Measurements from ENCODE around the gene SLC1A7.

SLC1A7 gene

DNA sequence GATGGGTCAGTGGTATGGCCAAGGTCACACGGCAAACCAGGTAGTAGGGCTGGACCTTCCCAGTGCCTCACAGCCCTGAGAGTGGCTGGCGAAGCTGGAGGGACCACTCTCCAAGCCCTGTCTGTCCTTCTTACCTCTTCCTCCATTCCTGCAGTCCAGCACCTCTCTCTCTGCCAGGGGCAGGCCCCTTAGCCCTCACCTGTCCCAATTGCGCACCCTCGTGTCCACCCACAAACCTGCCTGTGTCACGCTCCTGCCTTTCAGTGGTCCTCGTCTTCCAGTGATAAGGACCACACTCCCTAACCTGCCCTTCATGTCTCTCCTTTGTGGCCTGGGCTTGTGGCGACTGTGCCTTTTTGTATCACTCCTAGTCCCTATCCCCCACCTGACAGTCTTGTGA is 77.0 kb downstream of the SLC1A7 start:
- no peak overlapping the region for H3K4me3 ChIP-seq (replicated peaks; ENCODE audit: low read depth, low read length)
- TF ChIP-seq, protein P1, sequence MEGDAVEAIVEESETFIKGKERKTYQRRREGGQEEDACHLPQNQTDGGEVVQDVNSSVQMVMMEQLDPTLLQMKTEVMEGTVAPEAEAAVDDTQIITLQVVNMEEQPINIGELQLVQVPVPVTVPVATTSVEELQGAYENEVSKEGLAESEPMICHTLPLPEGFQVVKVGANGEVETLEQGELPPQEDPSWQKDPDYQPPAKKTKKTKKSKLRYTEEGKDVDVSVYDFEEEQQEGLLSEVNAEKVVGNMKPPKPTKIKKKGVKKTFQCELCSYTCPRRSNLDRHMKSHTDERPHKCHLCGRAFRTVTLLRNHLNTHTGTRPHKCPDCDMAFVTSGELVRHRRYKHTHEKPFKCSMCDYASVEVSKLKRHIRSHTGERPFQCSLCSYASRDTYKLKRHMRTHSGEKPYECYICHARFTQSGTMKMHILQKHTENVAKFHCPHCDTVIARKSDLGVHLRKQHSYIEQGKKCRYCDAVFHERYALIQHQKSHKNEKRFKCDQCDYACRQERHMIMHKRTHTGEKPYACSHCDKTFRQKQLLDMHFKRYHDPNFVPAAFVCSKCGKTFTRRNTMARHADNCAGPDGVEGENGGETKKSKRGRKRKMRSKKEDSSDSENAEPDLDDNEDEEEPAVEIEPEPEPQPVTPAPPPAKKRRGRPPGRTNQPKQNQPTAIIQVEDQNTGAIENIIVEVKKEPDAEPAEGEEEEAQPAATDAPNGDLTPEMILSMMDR (IDR thresholded peaks at IDR 0.05; ENCODE audit: insufficient read depth, low read length, poor library complexity, severe bottlenecking) = no peak
- H3K36me3 ChIP-seq (ENCODE audit: control insufficient read depth, insufficient read depth, low read length) = no peaks in the 10 kb centered on the region
- no peak for DNase-seq (ENCODE audit: extremely low read depth, insufficient read length)
- H3K27me3 ChIP-seq (replicated peaks; ENCODE audit: control insufficient read depth, insufficient read depth, low read length) = peaks cover 2% of the 10 kb centered on the region

DNA sequence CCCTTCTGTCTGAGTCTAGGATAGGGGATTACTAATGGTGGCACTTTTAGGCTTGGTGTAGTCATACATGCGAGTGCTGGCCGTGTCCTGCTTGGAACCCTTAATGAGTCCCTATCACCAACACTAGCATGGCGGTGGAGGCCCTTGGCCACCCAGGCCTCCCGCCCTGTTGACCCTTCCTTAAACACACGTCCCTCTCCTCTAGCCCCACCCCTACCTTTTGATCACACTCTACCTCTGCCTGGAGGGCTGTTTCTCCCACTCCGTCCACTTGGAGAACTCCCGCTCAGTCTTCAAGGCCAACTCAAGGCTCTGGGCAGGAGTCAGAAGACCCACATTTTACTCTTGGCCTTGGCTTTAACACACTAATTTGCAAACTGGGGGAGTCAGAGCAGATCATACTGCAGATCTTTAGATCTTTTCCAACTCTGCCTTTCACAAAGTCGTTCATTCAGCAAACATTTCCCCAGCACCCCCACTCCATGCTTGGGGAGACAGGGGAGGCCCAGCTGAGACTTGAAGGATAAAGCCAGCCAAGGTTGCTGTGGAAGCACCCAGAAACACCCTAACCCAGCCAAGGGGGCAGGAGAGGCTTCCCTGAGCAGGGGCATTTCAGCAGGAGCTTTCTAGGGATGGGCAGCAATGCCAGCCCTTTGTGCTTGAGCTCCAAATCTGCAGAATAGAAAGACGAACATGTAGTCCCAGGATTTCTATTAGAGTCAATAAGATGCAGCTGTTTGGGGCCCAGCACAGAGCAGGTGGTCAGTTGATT is 78.5 kb downstream of the SLC1A7 start:
- DNase-seq (ENCODE audit: extremely low read depth, insufficient read length) = no peak
- H3K27me3 ChIP-seq (replicated peaks; ENCODE audit: control insufficient read depth, insufficient read depth, low read length) = peaks cover 2% of the 10 kb centered on the region
- no peaks in the 10 kb centered on the region for H3K36me3 ChIP-seq (ENCODE audit: control insufficient read depth, insufficient read depth, low read length)
- TF ChIP-seq, protein P1 (IDR thresholded peaks at IDR 0.05; ENCODE audit: insufficient read depth, low read length, poor library complexity, severe bottlenecking) = no peak
- H3K4me3 ChIP-seq (replicated peaks; ENCODE audit: low read depth, low read length) = no peak overlapping the region

DNA sequence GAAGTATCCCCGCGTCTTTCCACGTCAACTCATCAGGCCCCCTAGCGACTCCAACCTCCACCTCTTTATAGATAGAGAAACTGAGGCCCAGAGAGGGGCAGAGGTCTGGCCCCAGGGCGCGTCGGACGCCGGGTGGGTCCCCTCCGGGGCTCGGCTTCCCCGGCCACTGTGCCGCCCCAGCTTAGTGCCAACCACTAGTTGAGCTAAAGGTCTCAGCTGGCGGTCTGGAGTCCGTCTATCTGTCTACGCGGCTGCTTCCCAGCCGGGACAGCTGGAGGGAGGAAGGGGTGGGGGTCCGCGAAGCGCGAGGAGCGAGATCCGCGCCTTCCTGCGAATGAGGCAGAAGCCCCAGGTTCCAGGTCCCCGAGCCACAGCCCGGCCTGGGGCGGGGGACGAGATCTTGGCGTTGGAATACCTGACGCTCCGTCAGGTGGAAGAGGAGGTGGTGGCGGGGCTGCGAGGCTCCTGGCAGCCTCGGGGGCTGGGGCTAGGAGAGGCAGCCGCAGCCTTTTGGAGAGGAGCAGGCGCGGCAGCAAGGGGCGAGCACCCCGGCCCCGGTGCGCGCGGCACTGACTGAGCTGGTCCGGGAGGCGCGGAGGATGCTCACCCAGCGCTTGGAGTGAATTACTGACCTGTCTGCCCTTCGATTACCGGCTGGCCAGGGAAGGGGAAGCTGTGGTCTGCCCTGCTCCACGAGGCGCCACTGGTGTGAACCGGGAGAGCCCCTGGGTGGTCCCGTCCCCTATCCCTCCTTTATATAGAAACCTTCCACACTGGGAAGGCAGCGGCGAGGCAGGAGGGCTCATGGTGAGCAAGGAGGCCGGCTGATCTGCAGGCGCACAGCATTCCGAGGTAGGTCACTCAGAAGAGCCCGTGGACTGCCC is 79.5 kb downstream of the SLC1A7 start:
- H3K4me3 ChIP-seq (replicated peaks; ENCODE audit: low read depth, low read length) = no peak overlapping the region
- peaks cover 2% of the 10 kb centered on the region for H3K27me3 ChIP-seq (replicated peaks; ENCODE audit: control insufficient read depth, insufficient read depth, low read length)
- no peak for DNase-seq (ENCODE audit: extremely low read depth, insufficient read length)
- TF ChIP-seq, protein P1 (IDR thresholded peaks at IDR 0.05; ENCODE audit: insufficient read depth, low read length, poor library complexity, severe bottlenecking) = no peak
- H3K36me3 ChIP-seq (ENCODE audit: control insufficient read depth, insufficient read depth, low read length) = no peaks in the 10 kb centered on the region

DNA sequence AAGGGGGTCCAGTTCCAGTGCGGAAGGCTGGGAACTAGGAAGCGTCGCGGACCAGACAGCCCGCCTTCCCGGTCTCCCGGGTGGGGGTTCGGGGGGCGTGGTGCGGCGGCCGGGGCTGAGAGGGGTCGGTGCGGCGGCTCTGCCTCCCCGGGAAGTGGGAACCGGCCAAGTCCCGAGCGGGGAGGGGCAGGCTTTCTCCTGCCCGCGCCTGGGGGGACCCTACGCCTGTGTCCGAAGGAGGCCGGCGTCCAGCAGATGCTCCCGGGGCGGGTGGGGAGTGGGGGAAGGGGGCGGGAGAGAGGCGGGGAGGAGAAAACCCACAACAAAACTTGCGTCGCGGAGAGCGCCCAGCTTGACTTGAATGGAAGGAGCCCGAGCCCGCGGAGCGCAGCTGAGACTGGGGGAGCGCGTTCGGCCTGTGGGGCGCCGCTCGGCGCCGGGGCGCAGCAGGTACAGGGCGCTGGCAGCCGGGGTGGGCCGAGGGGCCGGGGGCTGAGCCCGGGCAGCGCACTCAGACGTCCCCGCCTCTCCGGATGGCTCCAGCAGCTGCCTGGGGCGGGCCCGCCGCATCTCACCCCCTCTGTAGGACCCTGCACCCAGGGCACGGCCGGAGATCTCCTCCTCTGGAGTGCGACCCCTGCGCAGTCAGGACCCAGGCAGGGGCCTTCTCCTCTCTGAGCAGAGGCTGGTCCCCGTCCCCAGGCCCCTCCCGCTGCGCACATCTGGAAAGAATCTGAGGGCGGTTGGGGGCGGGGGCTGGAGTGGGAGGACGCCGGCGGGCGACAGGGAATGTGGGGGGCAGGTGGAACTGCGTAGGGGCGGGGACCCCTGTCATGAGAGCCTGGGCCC is 80.4 kb downstream of the SLC1A7 start, which contains the start of gene PODN:
PODN (plus strand) TSS at position 355 of the 849 bp plus-strand sequence. CDS start 7,643 bp downstream, outside the sequence.
- no peak for DNase-seq (ENCODE audit: extremely low read depth, insufficient read length)
- Histone ChIP-seq H3K4me3 (replicated peaks; ENCODE audit: low read depth, low read length) (no peak within 1 kb of the TSS), H3K36me3 (ENCODE audit: control insufficient read depth, insufficient read depth, low read length) (no peaks in the 10 kb centered on the region), H3K27me3 (replicated peaks; ENCODE audit: control insufficient read depth, insufficient read depth, low read length) (peaks cover 2% of the 10 kb centered on the region)
- TF ChIP-seq, protein P1 (IDR thresholded peaks at IDR 0.05; ENCODE audit: insufficient read depth, low read length, poor library complexity, severe bottlenecking) = no peak

DNA sequence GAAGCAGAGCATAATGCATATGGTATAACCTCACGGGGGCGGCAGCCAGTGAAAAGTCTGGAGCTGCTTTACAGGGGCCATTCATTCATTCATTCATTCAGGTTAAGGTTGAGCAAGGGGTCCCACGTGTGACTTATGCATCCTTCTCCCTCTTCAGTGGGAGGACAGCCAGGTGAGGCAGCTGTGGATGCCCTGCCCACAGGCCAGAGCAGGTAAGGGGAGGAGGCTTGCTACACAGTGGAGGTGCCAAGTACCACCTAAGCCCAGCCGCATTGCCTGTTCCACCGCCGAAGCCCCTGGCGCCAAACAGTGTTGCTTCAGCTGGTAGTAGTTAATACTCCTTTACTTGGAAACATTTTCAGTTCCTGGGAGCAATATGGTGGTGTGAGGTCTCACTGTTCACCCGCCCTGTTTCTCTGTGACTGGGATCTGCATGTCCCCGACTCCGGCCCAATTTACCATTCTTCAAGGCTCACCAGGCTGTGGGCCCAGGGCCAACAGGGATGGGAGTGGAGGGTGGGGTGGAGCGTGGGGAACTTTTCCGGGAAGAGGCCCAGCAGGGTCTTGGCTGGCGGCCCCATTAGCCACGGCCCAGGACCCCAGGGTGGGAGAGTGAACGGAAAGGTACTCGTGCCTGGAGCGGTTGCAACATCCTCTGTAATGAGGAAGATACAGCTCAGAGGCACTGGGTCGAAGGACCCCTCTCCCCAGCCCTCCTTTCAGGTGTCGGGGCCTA is 81.1 kb downstream of the SLC1A7 start:
- TF ChIP-seq, protein P1 (IDR thresholded peaks at IDR 0.05; ENCODE audit: insufficient read depth, low read length, poor library complexity, severe bottlenecking) = no peak
- H3K4me3 ChIP-seq (replicated peaks; ENCODE audit: low read depth, low read length) = no peak overlapping the region
- H3K36me3 ChIP-seq (ENCODE audit: control insufficient read depth, insufficient read depth, low read length) = no peaks in the 10 kb centered on the region
- H3K27me3 ChIP-seq (replicated peaks; ENCODE audit: control insufficient read depth, insufficient read depth, low read length) = peaks cover 2% of the 10 kb centered on the region
- DNase-seq (ENCODE audit: extremely low read depth, insufficient read length) = no peak

Measured in GM06990 (cell line).